ENCODE measurements around the gene SPPL3.

DNA sequence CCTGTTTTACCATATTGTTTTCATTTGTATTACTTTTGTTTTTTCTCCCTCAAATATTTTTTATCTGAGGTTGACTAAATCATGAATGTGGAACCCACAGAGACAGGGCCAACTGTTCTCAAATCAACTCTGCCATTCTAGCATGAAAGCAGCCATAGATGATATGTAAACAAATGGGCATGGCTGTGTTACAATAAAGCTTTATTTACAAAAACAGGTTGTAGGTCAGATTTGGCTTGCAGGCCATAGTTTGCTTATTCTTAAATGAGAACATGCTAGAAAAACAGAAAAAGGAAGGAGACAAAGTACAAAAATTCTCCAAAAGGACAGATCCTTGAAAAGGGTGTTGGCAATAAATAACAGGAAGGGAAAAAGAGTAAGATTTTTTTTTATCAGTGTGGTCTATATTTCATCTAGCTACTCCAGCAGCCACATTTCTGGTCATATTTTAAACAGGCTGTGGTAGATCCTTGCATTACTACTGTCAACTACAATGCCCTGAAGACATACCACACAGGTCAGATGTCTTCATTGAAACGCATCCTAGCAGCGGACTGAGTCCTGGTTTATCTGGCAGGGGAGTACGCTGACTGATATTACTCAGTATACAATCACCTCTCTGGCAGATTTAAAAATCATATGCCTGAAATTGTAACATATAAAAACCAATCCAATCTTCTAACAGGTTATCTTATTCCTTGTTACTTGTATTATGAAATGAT lies 42.9 kb downstream of the SPPL3 start:
- TF ChIP-seq, protein P1, sequence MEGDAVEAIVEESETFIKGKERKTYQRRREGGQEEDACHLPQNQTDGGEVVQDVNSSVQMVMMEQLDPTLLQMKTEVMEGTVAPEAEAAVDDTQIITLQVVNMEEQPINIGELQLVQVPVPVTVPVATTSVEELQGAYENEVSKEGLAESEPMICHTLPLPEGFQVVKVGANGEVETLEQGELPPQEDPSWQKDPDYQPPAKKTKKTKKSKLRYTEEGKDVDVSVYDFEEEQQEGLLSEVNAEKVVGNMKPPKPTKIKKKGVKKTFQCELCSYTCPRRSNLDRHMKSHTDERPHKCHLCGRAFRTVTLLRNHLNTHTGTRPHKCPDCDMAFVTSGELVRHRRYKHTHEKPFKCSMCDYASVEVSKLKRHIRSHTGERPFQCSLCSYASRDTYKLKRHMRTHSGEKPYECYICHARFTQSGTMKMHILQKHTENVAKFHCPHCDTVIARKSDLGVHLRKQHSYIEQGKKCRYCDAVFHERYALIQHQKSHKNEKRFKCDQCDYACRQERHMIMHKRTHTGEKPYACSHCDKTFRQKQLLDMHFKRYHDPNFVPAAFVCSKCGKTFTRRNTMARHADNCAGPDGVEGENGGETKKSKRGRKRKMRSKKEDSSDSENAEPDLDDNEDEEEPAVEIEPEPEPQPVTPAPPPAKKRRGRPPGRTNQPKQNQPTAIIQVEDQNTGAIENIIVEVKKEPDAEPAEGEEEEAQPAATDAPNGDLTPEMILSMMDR (conservative IDR thresholded peaks at IDR 0.05 in 1 of 2, IDR thresholded peaks at IDR 0.05 in 1 of 2; ENCODE audit: extremely low read depth in 1 of 2, insufficient read depth in 1 of 2, low read depth in 1 of 2, low read length in 2 of 2) = no peak
- no peak for TF ChIP-seq EZH2 (IDR thresholded peaks at IDR 0.05; ENCODE audit: borderline replicate concordance, low read length)

All from mammary epithelial cell (primary cell).